CD4-positive, CD25-positive, alpha-beta regulatory T cell (primary cell): ENCODE measurements around the gene ST6GALNAC4. TPM values are rescaled to one million over a fixed set of nuclear protein-coding genes. Genes with fewer than 3 reads are reported as not detected.

Source experiments
- ATAC-seq, 2 donors: fragments of 150-1000 bp; cut with Tn5 transposase; one replicate each; pipeline ENCODE4 v1.10.0; 2021; ENCODE audit warnings: low read depth in 2 of 2, moderate number of reproducible peaks in 2 of 2, moderate library complexity in 1 of 2
- DNase-seq, 3 donors: peaks; one replicate each; pipeline versions ENCODE4 v3.0.0 to v3.0.0-alpha.2; 2012 to 2022; ENCODE audit warnings: mixed read lengths in 1 of 3
- H3K27ac ChIP-seq: one replicate; pipeline ENCODE4 v1.7.0; 2013; ENCODE audit warnings: mild to moderate bottlenecking, low read length; ENCODE audit not compliant: insufficient read depth, poor library complexity, severe bottlenecking
- H3K27me3 ChIP-seq: one replicate; pipeline ENCODE4 v1.7.0; 2013; ENCODE audit warnings: low read length; ENCODE audit not compliant: control insufficient read depth, insufficient read depth
- H3K36me3 ChIP-seq: one replicate; pipeline ENCODE4 v1.7.0; 2013; ENCODE audit warnings: mild to moderate bottlenecking, low read length, moderate library complexity; ENCODE audit not compliant: control insufficient read depth, insufficient read depth
- H3K4me1 ChIP-seq: 2 replicates; pipeline ENCODE4 v1.7.0; 2013; ENCODE audit warnings: mild to moderate bottlenecking, low read length; ENCODE audit not compliant: insufficient read depth, control insufficient read depth, poor library complexity, severe bottlenecking
- H3K4me3 ChIP-seq: one replicate; pipeline ENCODE4 v1.7.0; 2013; ENCODE audit warnings: low read depth, mild to moderate bottlenecking, low read length, moderate library complexity
- H3K9me3 ChIP-seq, 2 experiments: 1 replicate in 1 of 2; 2 replicates in 1 of 2; pipeline ENCODE4 v1.7.0; 2013; ENCODE audit warnings: low read length in 2 of 2, mild to moderate bottlenecking in 1 of 2, moderate library complexity in 1 of 2; ENCODE audit not compliant: control insufficient read depth in 2 of 2
- H3K27ac Mint-ChIP-seq, 3 donors: one replicate each; pipeline ENCODE4 v1.8.0; 2020 to 2022; ENCODE audit warnings: mild to moderate bottlenecking in 3 of 3, mixed read lengths in 3 of 3, moderate library complexity in 2 of 3
- H3K27me3 Mint-ChIP-seq: one replicate; pipeline ENCODE4 v1.8.0; 2022; ENCODE audit warnings: mild to moderate bottlenecking, mixed read lengths
- H3K36me3 Mint-ChIP-seq: one replicate; pipeline ENCODE4 v1.8.0; 2020; ENCODE audit warnings: mixed read lengths
- H3K4me1 Mint-ChIP-seq, 4 donors: one replicate each; pipeline ENCODE4 v1.8.0; 2020 to 2022; ENCODE audit warnings: mixed read lengths in 4 of 4, mild to moderate bottlenecking in 1 of 4
- H3K4me3 Mint-ChIP-seq, 4 donors: one replicate each; pipeline ENCODE4 v1.8.0; 2020 to 2022; ENCODE audit warnings: mild to moderate bottlenecking in 4 of 4, mixed read lengths in 4 of 4, moderate library complexity in 3 of 4
- H3K9me3 Mint-ChIP-seq, 7 donors: one replicate each; pipeline ENCODE4 v1.8.0; 2020 to 2022; ENCODE audit warnings: mixed read lengths in 7 of 7, mild to moderate bottlenecking in 3 of 7, moderate library complexity in 2 of 7
- polyA plus RNA-seq, 4 donors: library from polyadenylated mRNA; unstranded; fragments of 300-500 nt; fragmentation: Illumina TruSeq; gene quantifications; one replicate each; pipeline ENCODE4 v1.2.3, GENCODE V29; 2021
- total RNA-seq: library from RNA; stranded (reverse); gene quantifications from one replicate; pipeline ENCODE4 v1.2.3, GENCODE V29; 2022

ST6GALNAC4 gene
- total and polyA plus RNA-seq, 5 donors from 2014 or later: 23.1 to 31.6 (median 23.8) TPM

GRCh38 chr9:127919253-127919815 is 2.5 kb upstream of the ST6GALNAC4 start:
- Mint-ChIP-seq H3K36me3 (no peaks in the 10 kb centered on the region), H3K27me3 (peaks cover 4% of the 10 kb centered on the region), H3K4me3 (peak overlapping the region in 2 of 4 donors; percentile 91 to 95), H3K4me1 (peaks cover 0 to 46% (median 26%) of the 10 kb centered on the region in 4 donors), H3K9me3 (no peaks in the 10 kb centered on the region), H3K27ac (peak overlapping the region in 1 of 3 donors; percentile 86)
- Histone ChIP-seq H3K27me3 (peaks cover 4% of the 10 kb centered on the region), H3K36me3 (peaks cover 3% of the 10 kb centered on the region), H3K27ac (no peak overlapping the region), H3K9me3 (no peaks in the 10 kb centered on the region), H3K4me3 (no peak overlapping the region), H3K4me1 (peaks cover 44% of the 10 kb centered on the region)
- DNase-seq: no peak
- ATAC-seq: no peak

- Mint-ChIP-seq H3K4me1 (peaks cover 0 to 51% (median 26%) of the 10 kb centered on the region in 4 donors), H3K36me3 (peaks cover 5% of the 10 kb centered on the region)
- H3K27ac ChIP-seq: no peak overlapping the region
Measured at GRCh38 chr9:127918183-127919107, 1.6 kb upstream of the ST6GALNAC4 start.

DNA sequence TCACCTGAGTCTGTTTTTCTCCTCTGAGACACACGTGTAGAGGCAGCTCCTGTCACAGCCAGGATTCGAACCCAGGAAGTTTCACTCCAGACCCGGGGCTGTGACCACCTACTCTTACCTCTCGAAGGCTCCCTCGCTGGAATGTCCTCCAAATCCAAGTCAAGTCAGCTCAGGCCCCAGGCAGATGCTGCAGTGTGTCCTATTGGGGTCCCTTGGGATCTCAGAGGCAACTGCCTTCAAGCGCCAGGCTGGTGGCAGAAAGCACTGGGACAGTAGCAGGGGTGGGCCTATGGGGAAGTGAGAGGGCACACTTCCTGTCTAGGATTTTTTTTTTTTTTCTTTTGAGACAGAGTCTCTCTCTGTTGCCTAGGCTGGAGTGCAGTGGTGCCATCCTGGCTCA is 762 bp upstream of the ST6GALNAC4 start:
- Histone ChIP-seq H3K4me1 (peaks cover 47% of the 10 kb centered on the region), H3K9me3 (no peaks in the 10 kb centered on the region), H3K27me3 (no peaks in the 10 kb centered on the region), H3K36me3 (peaks cover 3% of the 10 kb centered on the region), H3K27ac (peak overlapping the region; percentile 41), H3K4me3 (peak overlapping the region; percentile 61)
- no peak for ATAC-seq
- Mint-ChIP-seq H3K27me3 (no peaks in the 10 kb centered on the region), H3K36me3 (peaks cover 10% of the 10 kb centered on the region), H3K9me3 (no peaks in the 10 kb centered on the region), H3K27ac (peak overlapping the region in 2 of 3 donors; percentile 43 to 83), H3K4me1 (peaks cover 0 to 56% (median 29%) of the 10 kb centered on the region in 4 donors), H3K4me3 (peak overlapping the region; percentile 71 to 95 (median 88))
- no peak for DNase-seq

More at GRCh38 chr9:127918183-127919107, 1.6 kb upstream of the ST6GALNAC4 start:
- Mint-ChIP-seq H3K27ac (peak overlapping the region in 2 of 3 donors; percentile 71 to 86), H3K4me3 (peak overlapping the region; percentile 50 to 95 (median 87)), H3K9me3 (no peaks in the 10 kb centered on the region), H3K27me3 (peaks cover 4% of the 10 kb centered on the region)
- no peak overlapping the region for H3K4me3 ChIP-seq
- peaks cover 3% of the 10 kb centered on the region for H3K36me3 ChIP-seq
- H3K9me3 ChIP-seq: no peaks in the 10 kb centered on the region
- ATAC-seq: no peak
- no peaks in the 10 kb centered on the region for H3K27me3 ChIP-seq
- peaks cover 44% of the 10 kb centered on the region for H3K4me1 ChIP-seq
- DNase-seq: peak in 1 of 3 donors; percentile 39

GRCh38 chr9:127915801-127916719 is 781 bp downstream of the ST6GALNAC4 start:
- Mint-ChIP-seq H3K36me3 (peaks cover 17% of the 10 kb centered on the region), H3K4me3 (peak overlapping the region; percentile 88 to 97 (median 94)), H3K9me3 (no peaks in the 10 kb centered on the region), H3K27me3 (no peaks in the 10 kb centered on the region), H3K27ac (peak overlapping the region; percentile 83 to 96 (median 94)), H3K4me1 (peaks cover 0 to 60% (median 32%) of the 10 kb centered on the region in 4 donors)
- peak in 2 of 3 donors; percentile 65 to 69 for DNase-seq
- peaks cover 7% of the 10 kb centered on the region for H3K36me3 ChIP-seq
- peak overlapping the region; percentile 77 for H3K4me3 ChIP-seq
- no peaks in the 10 kb centered on the region for H3K9me3 ChIP-seq
- H3K4me1 ChIP-seq: peaks cover 48% of the 10 kb centered on the region
- peak overlapping the region; percentile 66 for H3K27ac ChIP-seq
- ATAC-seq: no peak
- H3K27me3 ChIP-seq: no peaks in the 10 kb centered on the region

DNA sequence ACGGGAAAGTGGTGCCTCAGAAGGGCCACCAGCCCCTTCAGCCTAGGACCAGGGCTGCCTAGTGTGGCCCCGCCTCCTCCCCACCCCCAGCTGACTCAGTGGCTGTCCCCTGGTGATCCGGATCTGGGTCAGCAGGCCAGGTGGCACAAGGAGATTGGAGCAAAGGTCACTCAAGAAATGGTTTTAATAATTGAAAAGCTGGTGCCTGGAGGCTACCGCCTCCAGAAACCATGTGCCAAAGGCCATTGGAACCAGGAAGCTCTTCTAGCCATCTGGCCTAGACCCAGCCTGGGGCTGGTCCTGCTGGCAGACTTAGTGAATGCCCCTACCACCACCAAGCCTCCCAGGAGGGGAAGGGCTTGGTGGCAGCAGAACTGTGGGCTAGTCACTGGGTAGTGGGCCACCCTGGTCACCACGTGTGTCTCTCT is 1.5 kb downstream of the ST6GALNAC4 start:
- Mint-ChIP-seq H3K4me1 (peaks cover 0 to 67% (median 36%) of the 10 kb centered on the region in 4 donors), H3K36me3 (peaks cover 21% of the 10 kb centered on the region), H3K9me3 (no peaks in the 10 kb centered on the region), H3K27ac (peak overlapping the region; percentile 52 to 96 (median 94)), H3K4me3 (peak overlapping the region; percentile 88 to 97 (median 94)), H3K27me3 (no peaks in the 10 kb centered on the region)
- H3K9me3 ChIP-seq: no peaks in the 10 kb centered on the region
- ATAC-seq (no peak), DNase-seq (no peak)
- H3K4me3 ChIP-seq: peak overlapping the region; percentile 31
- H3K36me3 ChIP-seq: peaks cover 7% of the 10 kb centered on the region
- H3K4me1 ChIP-seq: peaks cover 55% of the 10 kb centered on the region
- peak overlapping the region; percentile 66 for H3K27ac ChIP-seq
- no peaks in the 10 kb centered on the region for H3K27me3 ChIP-seq

GRCh38 chr9:127913682-127914081 is 3.2 kb downstream of the ST6GALNAC4 start:
- H3K4me3 Mint-ChIP-seq: peak overlapping the region in 1 of 4 donors; percentile 48
- H3K27me3 Mint-ChIP-seq: no peaks in the 10 kb centered on the region
- H3K9me3 Mint-ChIP-seq: no peaks in the 10 kb centered on the region
- ATAC-seq (no peak), DNase-seq (no peak)
- peak overlapping the region; percentile 21 for H3K27ac ChIP-seq
- H3K27ac Mint-ChIP-seq: peak overlapping the region in 1 of 3 donors; percentile 86
- peaks cover 7% of the 10 kb centered on the region for H3K36me3 ChIP-seq
- H3K9me3 ChIP-seq: no peaks in the 10 kb centered on the region
- peaks cover 62% of the 10 kb centered on the region for H3K4me1 ChIP-seq
- H3K36me3 Mint-ChIP-seq: peaks cover 21% of the 10 kb centered on the region
- peaks cover 0 to 67% (median 33%) of the 10 kb centered on the region in 4 donors for H3K4me1 Mint-ChIP-seq
- no peak overlapping the region for H3K4me3 ChIP-seq
- H3K27me3 ChIP-seq: no peaks in the 10 kb centered on the region

- Mint-ChIP-seq H3K9me3 (no peaks in the 10 kb centered on the region), H3K36me3 (peaks cover 21% of the 10 kb centered on the region), H3K4me3 (peak overlapping the region in 2 of 4 donors; percentile 66 to 67), H3K27me3 (no peaks in the 10 kb centered on the region), H3K4me1 (peaks cover 0 to 60% (median 30%) of the 10 kb centered on the region in 4 donors), H3K27ac (peak overlapping the region; percentile 20 to 90 (median 69))
- peak overlapping the region; percentile 21 for H3K27ac ChIP-seq
- ATAC-seq (no peak), DNase-seq (no peak)
- H3K9me3 ChIP-seq: no peaks in the 10 kb centered on the region
- H3K4me1 ChIP-seq: peaks cover 61% of the 10 kb centered on the region
- no peaks in the 10 kb centered on the region for H3K27me3 ChIP-seq
- H3K36me3 ChIP-seq: peaks cover 7% of the 10 kb centered on the region
- H3K4me3 ChIP-seq: no peak overlapping the region
Measured at GRCh38 chr9:127912882-127913281, 4.0 kb downstream of the ST6GALNAC4 start.
